Neural cell (in vitro differentiated cells): ENCODE measurements around the gene GPRIN1. TPM values are rescaled to one million over a fixed set of nuclear protein-coding genes. Genes with fewer than 3 reads are reported as not detected.

Experiments
- H2AFZ ChIP-seq: fragments of 200-600, 300-800 bp; sonication (generic), shearing (Covaris generic); 2 replicates; pipeline ENCODE4 v1.6.0; 2014; ENCODE audit warnings: low read depth, mild to moderate bottlenecking, antibody characterized with exemption, low read length, moderate library complexity
- H3F3A ChIP-seq: fragments of 200-600 bp; shearing (Covaris generic); 2 replicates; pipeline ENCODE4 v1.6.1; 2016; ENCODE audit warnings: mild to moderate bottlenecking, moderate library complexity, mixed read lengths, antibody characterized with exemption, low read length; ENCODE audit not compliant: insufficient read depth, poor library complexity, severe bottlenecking
- H3K27ac ChIP-seq: fragments of 200-600, 300-800 bp; sonication (generic), shearing (Covaris generic); 2 replicates; pipeline ENCODE4 v1.5.1; 2014; ENCODE audit warnings: mild to moderate bottlenecking, low read length, moderate library complexity
- H3K27me3 ChIP-seq: fragments of 300-800, 200-600 bp; sonication (generic), shearing (Covaris generic); 2 replicates; pipeline ENCODE4 v1.6.0; 2014; ENCODE audit warnings: mild to moderate bottlenecking, low read depth, low read length, moderate library complexity; ENCODE audit not compliant: insufficient read depth
- H3K36me3 ChIP-seq: fragments of 300-800, 200-600 bp; sonication (generic), shearing (Covaris generic); 2 replicates; pipeline ENCODE4 v1.5.1; 2014; ENCODE audit warnings: mild to moderate bottlenecking, antibody characterized with exemption, low read length, moderate library complexity; ENCODE audit not compliant: insufficient read depth
- H3K4me2 ChIP-seq: fragments of 300-800, 200-600 bp; sonication (generic), shearing (Covaris generic); 2 replicates; pipeline ENCODE4 v1.6.0; 2014; ENCODE audit warnings: mild to moderate bottlenecking, low read length
- H3K4me3 ChIP-seq: fragments of 300-800, 200-600 bp; sonication (generic), shearing (Covaris generic); 2 replicates; pipeline ENCODE4 v1.5.1; 2014; ENCODE audit warnings: mild to moderate bottlenecking, low read length, moderate library complexity
- H3K79me2 ChIP-seq: fragments of 200-600 bp; shearing (Covaris generic); replicated peaks from 2 replicates; pipeline ENCODE4 v1.6.0; 2014; ENCODE audit warnings: mild to moderate bottlenecking, low read length, moderate library complexity; ENCODE audit not compliant: insufficient read depth
- H3K9ac ChIP-seq: fragments of 300-800, 200-600 bp; sonication (generic), shearing (Covaris generic); 2 replicates; pipeline ENCODE4 v1.6.1; 2016; ENCODE audit warnings: mild to moderate bottlenecking, low read length, mixed read lengths
- H3K9me2 ChIP-seq: fragments of 200-600 bp; shearing (Covaris generic); 2 replicates; pipeline ENCODE4 v1.6.1; 2016; ENCODE audit warnings: mild to moderate bottlenecking, low read length, mixed read lengths; ENCODE audit not compliant: insufficient read depth
- H3K9me3 ChIP-seq: fragments of 200-600, 300-800 bp; sonication (generic), shearing (Covaris generic); 2 replicates; pipeline ENCODE4 v1.6.1; 2016; ENCODE audit warnings: mild to moderate bottlenecking, mixed run types, low read length, moderate library complexity, mixed read lengths
- H4K20me1 ChIP-seq: fragments of 200-600 bp; shearing (Covaris generic); 2 replicates; pipeline ENCODE4 v1.6.1; 2016; ENCODE audit warnings: mild to moderate bottlenecking, mixed run types; ENCODE audit not compliant: insufficient read depth
- CTCF ChIP-seq: fragments of 450-650 bp; IDR thresholded peaks from 2 replicates; pipeline ENCODE4 v1.5.1; 2014; ENCODE audit warnings: antibody characterized with exemption, mild to moderate bottlenecking, moderate library complexity; ENCODE audit not compliant: poor library complexity, severe bottlenecking
- EP300 ChIP-seq: fragments of 450-650 bp; conservative IDR thresholded peaks from 2 replicates; pipeline ENCODE4 v1.6.1; 2014; ENCODE audit warnings: antibody characterized with exemption, mild to moderate bottlenecking, moderate library complexity; ENCODE audit not compliant: poor library complexity, severe bottlenecking
- EZH2 ChIP-seq: fragments of 200-600, 300-800 bp; shearing (Covaris generic), sonication (generic); IDR thresholded peaks from 2 replicates; pipeline ENCODE4 v1.6.1; 2014; ENCODE audit warnings: antibody characterized with exemption, low read length, borderline replicate concordance, mild to moderate bottlenecking; ENCODE audit not compliant: insufficient read depth, poor library complexity, severe bottlenecking
- MXI1 ChIP-seq: fragments of 450-650 bp; conservative IDR thresholded peaks from 2 replicates; pipeline ENCODE4 v1.6.1; 2014; ENCODE audit warnings: antibody characterized with exemption, mild to moderate bottlenecking; ENCODE audit not compliant: poor library complexity, severe bottlenecking
- POLR2AphosphoS5 ChIP-seq: IDR thresholded peaks from 2 replicates; pipeline ENCODE4 v1.6.1; 2012
- RAD21 ChIP-seq: fragments of 450-650 bp; conservative IDR thresholded peaks from 2 replicates; pipeline ENCODE4 v1.6.1; 2014; ENCODE audit warnings: antibody characterized with exemption, mild to moderate bottlenecking, moderate library complexity
- SMC3 ChIP-seq: fragments of 450-650 bp; conservative IDR thresholded peaks from 2 replicates; pipeline ENCODE4 v1.6.1; 2014; ENCODE audit warnings: antibody characterized with exemption, mild to moderate bottlenecking, moderate library complexity; ENCODE audit not compliant: poor library complexity
- TAF1 ChIP-seq: IDR thresholded peaks from 2 replicates; pipeline ENCODE4 v1.6.1; 2012; ENCODE audit warnings: low read depth
- polyA plus RNA-seq: library from polyadenylated mRNA; depleted of rRNA; stranded (reverse); fragments of >200 nt; gene quantifications from 2 replicates; pipeline ENCODE4 v1.2.3, GENCODE V29; 2014
- TF ChIP-seq, protein P1 (sequence below): IDR thresholded peaks from 2 replicates; pipeline ENCODE4 v1.6.1; 2012; ENCODE audit warnings: borderline replicate concordance

GPRIN1 gene
- polyA plus RNA-seq, 1 donor from 2014 or later = 32.3 TPM

- Histone ChIP-seq H3K79me2 (no peaks in the 10 kb centered on the region), H3K27ac (no peak overlapping the region), H3K9ac (no peak overlapping the region), H3K9me2 (no peaks in the 10 kb centered on the region), H3F3A (no peaks in the 10 kb centered on the region), H3K27me3 (no peaks in the 10 kb centered on the region), H4K20me1 (no peaks in the 10 kb centered on the region), H2AFZ (no peak overlapping the region), H3K4me2 (no peak overlapping the region), H3K9me3 (no peaks in the 10 kb centered on the region), H3K4me3 (no peak overlapping the region), H3K36me3 (no peaks in the 10 kb centered on the region)
- TF ChIP-seq TAF1 (no peak), EP300 (no peak), EZH2 (no peak), CTCF (no peak), RAD21 (no peak), POLR2AphosphoS5 (no peak), MXI1 (no peak), SMC3 (no peak)
- TF ChIP-seq, protein P1, sequence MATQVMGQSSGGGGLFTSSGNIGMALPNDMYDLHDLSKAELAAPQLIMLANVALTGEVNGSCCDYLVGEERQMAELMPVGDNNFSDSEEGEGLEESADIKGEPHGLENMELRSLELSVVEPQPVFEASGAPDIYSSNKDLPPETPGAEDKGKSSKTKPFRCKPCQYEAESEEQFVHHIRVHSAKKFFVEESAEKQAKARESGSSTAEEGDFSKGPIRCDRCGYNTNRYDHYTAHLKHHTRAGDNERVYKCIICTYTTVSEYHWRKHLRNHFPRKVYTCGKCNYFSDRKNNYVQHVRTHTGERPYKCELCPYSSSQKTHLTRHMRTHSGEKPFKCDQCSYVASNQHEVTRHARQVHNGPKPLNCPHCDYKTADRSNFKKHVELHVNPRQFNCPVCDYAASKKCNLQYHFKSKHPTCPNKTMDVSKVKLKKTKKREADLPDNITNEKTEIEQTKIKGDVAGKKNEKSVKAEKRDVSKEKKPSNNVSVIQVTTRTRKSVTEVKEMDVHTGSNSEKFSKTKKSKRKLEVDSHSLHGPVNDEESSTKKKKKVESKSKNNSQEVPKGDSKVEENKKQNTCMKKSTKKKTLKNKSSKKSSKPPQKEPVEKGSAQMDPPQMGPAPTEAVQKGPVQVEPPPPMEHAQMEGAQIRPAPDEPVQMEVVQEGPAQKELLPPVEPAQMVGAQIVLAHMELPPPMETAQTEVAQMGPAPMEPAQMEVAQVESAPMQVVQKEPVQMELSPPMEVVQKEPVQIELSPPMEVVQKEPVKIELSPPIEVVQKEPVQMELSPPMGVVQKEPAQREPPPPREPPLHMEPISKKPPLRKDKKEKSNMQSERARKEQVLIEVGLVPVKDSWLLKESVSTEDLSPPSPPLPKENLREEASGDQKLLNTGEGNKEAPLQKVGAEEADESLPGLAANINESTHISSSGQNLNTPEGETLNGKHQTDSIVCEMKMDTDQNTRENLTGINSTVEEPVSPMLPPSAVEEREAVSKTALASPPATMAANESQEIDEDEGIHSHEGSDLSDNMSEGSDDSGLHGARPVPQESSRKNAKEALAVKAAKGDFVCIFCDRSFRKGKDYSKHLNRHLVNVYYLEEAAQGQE = no peak
Measured at GRCh38 chr5:176561259-176561658, 48.7 kb downstream of the GPRIN1 start.

- H3F3A ChIP-seq = no peaks in the 10 kb centered on the region
- no peaks in the 10 kb centered on the region for H4K20me1 ChIP-seq
- H3K79me2 ChIP-seq = no peaks in the 10 kb centered on the region
- no peak overlapping the region for H3K9ac ChIP-seq
- no peak overlapping the region for H3K4me2 ChIP-seq
- H2AFZ ChIP-seq = no peak overlapping the region
- no peak overlapping the region for H3K27ac ChIP-seq
- H3K9me2 ChIP-seq = no peaks in the 10 kb centered on the region
- TF ChIP-seq POLR2AphosphoS5 (no peak), TAF1 (no peak), EP300 (no peak), EZH2 (no peak), CTCF (no peak)
- TF ChIP-seq, protein P1 = no peak
- no peaks in the 10 kb centered on the region for H3K36me3 ChIP-seq
- no peaks in the 10 kb centered on the region for H3K27me3 ChIP-seq
- H3K9me3 ChIP-seq = no peaks in the 10 kb centered on the region
- no peak overlapping the region for H3K4me3 ChIP-seq
Measured at GRCh38 chr5:176560364-176560763, 49.6 kb downstream of the GPRIN1 start.
